Stimulated activated CD4-positive, alpha-beta T cell treated with anti-CD3 and anti-CD28 coated beads, Interleukin-2, amount 100 ng/mL, for 4 hours (primary cell): ENCODE results near the gene RGS9BP.
"Not testable (repeated sequence)": the region's sequence is repeated elsewhere in the genome, so short reads cannot be mapped to it uniquely, and the experiment has no call there.

Experiments used
- DNase-seq: peaks from one replicate; pipeline ENCODE4 v3.0.0-alpha.2; 2020; ENCODE audit warnings: low read depth

Gene RGS9BP

GRCh38 chr19:32695506-32695905 lies 19.9 kb downstream of the RGS9BP start:
- not testable (repeated sequence) for DNase-seq

GRCh38 chr19:32696771-32697170 lies 21.1 kb downstream of the RGS9BP start:
- not testable (repeated sequence) for DNase-seq

GRCh38 chr19:32700129-32700528 lies 24.5 kb downstream of the RGS9BP start:
- DNase-seq: not testable (repeated sequence)

DNA sequence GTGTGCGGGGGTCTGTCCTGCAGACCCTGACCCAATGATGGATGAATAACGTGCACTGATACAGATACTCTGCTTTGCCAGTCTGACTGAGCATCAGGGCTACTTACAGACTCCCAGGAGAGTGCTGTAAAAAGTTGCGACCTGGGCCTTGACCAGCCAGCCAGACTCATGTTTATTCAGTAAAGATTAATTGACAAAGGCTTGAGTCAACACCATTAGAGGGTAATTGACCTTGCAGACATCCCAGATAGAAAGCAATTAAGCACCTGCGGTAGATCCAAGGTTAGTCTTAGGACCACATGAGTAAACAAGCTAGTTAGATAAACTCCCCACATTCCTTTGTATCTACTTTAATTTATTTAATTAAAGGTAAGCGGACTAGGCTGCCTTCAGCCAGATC lies 26.4 kb downstream of the RGS9BP start:
- DNase-seq: no peak

DNA sequence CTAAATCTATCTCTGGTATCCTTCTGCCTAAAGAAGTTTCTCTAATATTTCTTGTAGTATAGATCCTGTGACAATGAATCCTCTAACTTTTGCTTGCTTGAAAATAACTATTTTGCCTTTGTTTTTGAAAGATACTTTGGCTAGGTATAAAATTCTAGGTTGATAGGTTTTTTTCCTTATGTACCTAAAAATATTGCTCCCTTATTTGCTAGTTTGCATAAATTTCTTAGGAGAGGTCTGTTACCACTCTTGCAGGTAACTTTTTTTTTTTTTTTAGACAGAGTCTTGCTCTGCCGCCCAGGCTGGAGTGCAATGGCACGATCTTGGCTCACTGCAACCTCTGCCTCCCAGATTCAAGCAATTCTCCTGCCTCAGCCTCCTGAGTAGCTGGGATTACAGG lies 28.4 kb downstream of the RGS9BP start:
- not testable (repeated sequence) for DNase-seq

GRCh38 chr19:32708457-32708856 lies 32.8 kb downstream of the RGS9BP start:
- peak; percentile 35 for DNase-seq

DNA sequence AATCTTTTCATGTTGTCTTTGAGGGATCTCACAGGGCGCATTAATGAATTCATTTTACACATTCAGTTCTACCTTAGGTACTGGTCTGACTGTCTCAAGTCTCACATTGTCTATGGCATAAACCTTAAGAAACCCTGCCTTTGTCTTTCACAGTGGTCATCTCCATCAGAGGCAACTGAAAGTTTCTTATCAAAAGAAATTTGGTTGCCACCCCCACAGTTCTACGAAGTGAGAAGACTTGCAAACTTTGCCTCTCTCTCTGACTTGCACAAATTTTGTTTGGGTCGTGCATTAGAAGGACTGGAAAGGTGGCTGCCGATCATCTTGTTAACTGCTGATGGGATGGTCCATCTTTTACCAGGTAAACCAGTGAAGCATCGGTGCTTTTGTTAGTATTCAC lies 33.4 kb downstream of the RGS9BP start:
- DNase-seq: no peak

DNA sequence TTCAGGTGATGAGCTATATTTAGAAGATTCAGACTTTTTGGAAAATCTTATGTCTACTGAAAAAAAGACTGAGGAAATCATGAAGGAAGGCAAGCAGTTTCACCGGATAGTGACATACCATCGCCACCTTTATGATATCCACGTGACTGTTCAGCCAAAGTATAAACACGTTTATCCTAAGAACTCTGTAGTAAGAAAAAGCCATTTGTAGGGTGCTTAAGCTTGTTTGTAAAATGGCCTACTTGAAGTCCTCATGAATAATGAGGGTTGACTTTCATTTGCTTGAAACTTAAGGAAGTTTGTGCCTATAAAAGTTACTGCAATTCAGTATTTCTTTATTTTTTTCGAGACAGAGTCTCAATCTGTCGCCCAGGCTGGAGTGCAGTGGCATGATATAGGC lies 36.1 kb downstream of the RGS9BP start:
- DNase-seq: no peak

DNA sequence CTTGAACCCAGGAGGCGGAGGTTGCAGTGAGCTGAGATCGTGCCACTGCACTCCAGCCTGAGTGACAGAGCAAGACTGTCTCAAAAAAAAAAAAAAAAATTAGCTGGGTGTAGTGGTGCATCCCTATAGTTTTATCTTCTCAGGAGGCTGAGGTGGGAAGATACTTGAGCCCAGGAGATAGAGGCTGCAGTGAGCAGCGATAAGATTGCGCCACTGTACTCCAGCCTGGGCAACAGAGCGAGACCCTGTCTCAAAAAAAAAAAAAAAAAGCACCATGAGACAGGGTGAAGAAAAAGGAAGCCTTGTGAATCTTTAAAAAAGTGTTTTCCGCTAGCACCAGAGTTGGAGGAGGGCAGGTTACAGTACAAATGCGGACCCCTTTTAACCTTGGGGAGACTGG lies 40.6 kb downstream of the RGS9BP start:
- DNase-seq: not testable (repeated sequence)

DNA sequence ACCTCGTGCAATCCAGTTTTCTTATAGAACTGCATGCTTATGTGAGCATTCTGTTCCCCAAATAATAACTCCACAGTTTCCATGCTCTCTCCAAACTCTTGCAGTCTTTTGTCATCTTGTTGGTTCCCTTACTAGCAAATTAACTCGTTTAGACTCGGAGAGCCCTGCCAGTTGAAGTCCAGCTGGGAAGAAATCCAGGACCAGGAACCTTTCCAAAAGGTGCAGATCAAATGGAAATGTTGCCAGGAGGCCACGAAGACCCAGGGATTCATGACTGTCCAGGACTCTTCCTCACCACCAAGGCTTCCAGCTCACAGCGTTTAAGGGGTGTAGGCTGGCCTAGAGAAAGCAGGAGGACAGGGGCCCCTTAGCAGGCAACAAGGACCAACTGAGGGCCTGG lies 41.8 kb downstream of the RGS9BP start:
- no peak for DNase-seq

DNA sequence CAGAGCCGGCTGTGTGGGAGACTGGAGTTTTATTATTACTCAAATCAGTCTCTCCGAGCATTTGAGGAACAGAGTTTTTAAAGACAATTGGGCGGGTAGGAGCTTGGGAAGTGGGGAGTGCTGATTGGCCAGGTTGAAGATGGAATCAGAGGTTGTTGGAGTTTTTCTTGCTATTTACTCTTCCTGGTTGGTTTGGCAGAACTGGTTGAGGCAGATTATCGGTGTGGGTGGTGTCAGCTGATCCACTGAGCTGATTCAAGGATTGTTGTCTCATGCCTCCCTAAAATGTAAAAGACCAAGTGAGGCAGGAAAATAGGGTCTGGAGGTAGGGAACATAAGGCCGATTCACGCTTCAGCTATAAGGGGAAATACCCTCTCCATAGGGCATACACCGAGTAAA lies 42.6 kb downstream of the RGS9BP start:
- no peak for DNase-seq

DNA sequence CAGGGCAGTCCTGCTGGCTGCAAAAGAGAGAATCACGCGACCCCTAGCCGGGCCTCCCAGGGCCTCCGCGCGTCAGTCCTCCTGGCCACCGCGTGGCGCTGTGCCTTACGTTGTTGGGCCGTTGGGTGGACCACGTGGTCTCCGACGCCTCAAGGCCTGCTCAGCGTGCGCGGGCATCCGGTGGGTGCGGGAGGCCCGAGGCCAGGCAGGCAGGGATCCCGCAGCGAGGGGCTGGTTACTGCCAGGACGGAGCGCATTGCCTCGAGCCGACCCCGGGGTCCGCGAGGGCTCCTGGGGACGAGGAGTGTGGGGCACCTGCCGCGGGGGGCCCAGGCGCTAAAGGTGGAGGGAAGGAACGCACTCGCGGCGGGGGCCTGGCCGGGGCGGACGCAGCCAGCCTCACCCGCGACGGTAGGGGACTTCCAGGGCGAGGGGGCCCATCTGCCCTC lies 44.0 kb downstream of the RGS9BP start, which contains the start of gene TDRD12:
TSS of gene TDRD12 (plus strand) at position 157 of the 449 bp plus-strand sequence. CDS start 306 bp downstream, outside the sequence.
- DNase-seq: no peak

DNA sequence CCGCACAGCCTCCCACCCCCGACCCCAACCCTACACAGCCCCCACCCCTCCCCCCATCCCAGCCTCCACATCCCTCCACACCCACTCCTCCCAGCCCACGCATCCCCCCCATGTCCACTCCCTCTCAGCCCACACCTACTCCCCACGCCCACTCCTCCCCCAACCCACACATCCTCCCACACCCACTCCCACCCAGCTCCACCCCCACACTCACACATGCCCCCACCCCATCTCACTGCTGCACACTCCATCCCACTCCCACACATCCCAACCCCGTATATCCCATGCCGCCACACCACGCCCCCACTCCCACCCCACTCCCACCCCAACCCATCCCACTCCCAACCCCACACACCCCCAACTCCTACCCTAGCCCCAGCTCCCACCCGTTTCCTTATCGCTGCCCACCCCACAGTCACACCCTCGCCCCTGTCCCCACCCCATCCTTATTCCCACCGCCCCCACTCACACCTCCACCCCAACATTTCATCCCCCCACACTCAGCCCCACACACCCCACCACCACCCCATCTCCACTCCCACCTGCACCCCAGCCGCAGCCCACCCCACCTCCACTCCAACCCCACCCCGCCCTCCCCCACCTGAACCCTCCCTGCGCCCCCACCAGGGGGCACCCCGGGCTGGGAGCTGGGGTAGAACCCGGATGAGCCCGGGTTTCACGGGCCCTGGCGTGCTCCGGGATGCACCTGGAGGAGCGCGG lies 44.7 kb downstream of the RGS9BP start:
- DNase-seq: no peak

DNA sequence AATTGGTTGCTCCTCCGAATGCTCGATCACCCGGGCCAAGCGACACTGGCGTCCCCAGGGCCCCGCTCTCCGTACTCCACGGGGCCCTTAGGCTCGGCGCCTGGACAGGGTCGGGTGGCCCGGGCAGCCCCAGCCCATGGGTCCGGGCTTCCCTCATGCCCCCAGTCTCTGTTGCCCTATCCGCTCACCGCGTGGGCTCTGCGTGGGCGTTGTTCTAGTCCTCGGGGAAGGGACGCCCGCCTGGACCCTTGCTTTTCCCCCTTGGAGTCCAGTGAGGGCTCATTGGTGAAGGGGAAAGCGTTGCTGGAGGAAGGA lies 45.2 kb downstream of the RGS9BP start:
- no peak for DNase-seq
